ENCODE data around the gene NGLY1.

The NGLY1 gene

GRCh38 chr3:25708036-25708435, 75.2 kb downstream of the NGLY1 start:
- DNase-seq (ENCODE audit: low read depth in 2 of 2) = no peak

GRCh38 chr3:25707268-25707926, 75.8 kb downstream of the NGLY1 start:
- no peak for DNase-seq (ENCODE audit: low read depth in 2 of 2)

- no peak for DNase-seq (ENCODE audit: low read depth in 2 of 2)
Measured at GRCh38 chr3:25706213-25706612, 77.0 kb downstream of the NGLY1 start.

GRCh38 chr3:25697553-25697952, 85.7 kb downstream of the NGLY1 start:
- no peak for DNase-seq (ENCODE audit: low read depth in 2 of 2)

- no peak for DNase-seq (ENCODE audit: low read depth in 2 of 2)
Measured at GRCh38 chr3:25695731-25696420, 87.4 kb downstream of the NGLY1 start.

- no peak for DNase-seq (ENCODE audit: low read depth in 2 of 2)
Measured at GRCh38 chr3:25693238-25693637, 90.0 kb downstream of the NGLY1 start.

- DNase-seq (ENCODE audit: low read depth in 2 of 2) = peak in 1 of 2 experiments; percentile 13
Measured at GRCh38 chr3:25692341-25692740, 90.9 kb downstream of the NGLY1 start.

- DNase-seq (ENCODE audit: low read depth in 2 of 2) = no peak
Measured at GRCh38 chr3:25690768-25691533, 92.3 kb downstream of the NGLY1 start.

- no peak for DNase-seq (ENCODE audit: low read depth in 2 of 2)
Measured at GRCh38 chr3:25689226-25689625, 94.0 kb downstream of the NGLY1 start.

- no peak for DNase-seq (ENCODE audit: low read depth in 2 of 2)
Measured at GRCh38 chr3:25687742-25688141, 95.5 kb downstream of the NGLY1 start.

- DNase-seq (ENCODE audit: low read depth in 2 of 2) = no peak
Measured at GRCh38 chr3:25686766-25687165, 96.5 kb downstream of the NGLY1 start.

- DNase-seq (ENCODE audit: low read depth in 2 of 2) = no peak
Measured at GRCh38 chr3:25683882-25684281, 99.4 kb downstream of the NGLY1 start.

- no peak for DNase-seq (ENCODE audit: low read depth in 2 of 2)
Measured at GRCh38 chr3:25683410-25683809, 99.8 kb downstream of the NGLY1 start.

GRCh38 chr3:25679642-25680302, 103.5 kb downstream of the NGLY1 start:
- no peak for DNase-seq (ENCODE audit: low read depth in 2 of 2)

GRCh38 chr3:25679166-25679565, 104.1 kb downstream of the NGLY1 start:
- DNase-seq (ENCODE audit: low read depth in 2 of 2) = no peak

GRCh38 chr3:25678581-25678980, 104.7 kb downstream of the NGLY1 start:
- no peak for DNase-seq (ENCODE audit: low read depth in 2 of 2)

GRCh38 chr3:25677121-25677520, 106.1 kb downstream of the NGLY1 start:
- DNase-seq (ENCODE audit: low read depth in 2 of 2) = no peak

- DNase-seq (ENCODE audit: low read depth in 2 of 2) = no peak
Measured at GRCh38 chr3:25674670-25675069, 108.6 kb downstream of the NGLY1 start.

GRCh38 chr3:25673738-25674298, 109.4 kb downstream of the NGLY1 start:
- no peak for DNase-seq (ENCODE audit: low read depth in 2 of 2)

Data from fibroblast of skin of left quadriceps (primary cell).